ENCODE data around the gene SORBS1.

The SORBS1 gene

DNA sequence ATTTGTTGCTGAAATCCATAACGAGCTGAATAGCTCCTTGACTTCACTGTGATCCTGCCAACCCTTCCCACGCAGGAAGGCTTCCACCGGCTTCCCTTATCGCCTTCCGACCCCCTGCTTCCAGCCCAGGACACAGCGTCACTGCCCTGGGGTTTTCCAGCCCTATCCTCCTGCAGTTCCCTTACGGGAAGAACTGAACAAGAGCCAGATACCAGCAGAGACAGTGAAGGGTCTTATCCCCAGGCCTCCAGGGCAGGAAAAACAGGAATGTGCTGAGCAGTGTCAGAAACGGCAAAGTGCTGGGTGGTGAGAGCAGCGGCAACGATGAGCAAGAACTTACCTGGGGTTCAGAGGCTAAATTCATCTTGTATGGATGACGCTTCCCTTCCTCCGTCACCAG is 292.7 kb downstream of the SORBS1 start:
- H3K36me3 Mint-ChIP-seq (ENCODE audit: low read depth) = no peaks in the 10 kb centered on the region
- no peak overlapping the region for H3K4me3 Mint-ChIP-seq
- no peak overlapping the region for H3K27ac Mint-ChIP-seq

DNA sequence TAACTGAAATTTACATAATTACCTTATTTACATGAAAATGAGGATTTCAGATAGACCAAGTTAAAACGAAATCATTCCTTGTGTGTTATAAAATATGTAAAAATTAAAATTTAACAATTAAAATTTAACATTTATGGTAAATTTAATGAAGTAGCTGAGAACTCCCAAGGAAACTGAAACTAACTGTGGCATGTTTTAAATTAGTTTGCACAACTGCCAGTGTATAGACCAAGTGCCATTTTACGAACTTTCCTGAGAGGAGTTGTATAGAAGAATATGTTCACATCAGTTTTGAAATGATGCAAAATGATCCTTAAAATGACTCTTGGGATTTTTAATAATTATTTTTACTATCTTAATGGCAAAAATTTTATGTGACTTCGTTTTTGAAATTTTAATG is 293.9 kb downstream of the SORBS1 start:
- H3K4me1 Mint-ChIP-seq (ENCODE audit: low read depth) = peaks cover 7% of the 10 kb centered on the region
- H3K9me3 Mint-ChIP-seq = no peaks in the 10 kb centered on the region
- peaks cover 3% of the 10 kb centered on the region for H3K27me3 Mint-ChIP-seq

More for the DNA sequence above, 292.7 kb downstream of the SORBS1 start:
- Mint-ChIP-seq H3K9me3 (no peaks in the 10 kb centered on the region), H3K27me3 (peaks cover 3% of the 10 kb centered on the region), H3K4me1 (ENCODE audit: low read depth) (peaks cover 7% of the 10 kb centered on the region)

GRCh38 chr10:95266674-95267095 is 294.5 kb downstream of the SORBS1 start:
- peaks cover 3% of the 10 kb centered on the region for H3K27me3 Mint-ChIP-seq
- H3K27ac Mint-ChIP-seq = no peak overlapping the region
- H3K4me1 Mint-ChIP-seq (ENCODE audit: low read depth) = peaks cover 7% of the 10 kb centered on the region
- H3K36me3 Mint-ChIP-seq (ENCODE audit: low read depth) = no peaks in the 10 kb centered on the region
- no peaks in the 10 kb centered on the region for H3K9me3 Mint-ChIP-seq
- H3K4me3 Mint-ChIP-seq = no peak overlapping the region

More for the DNA sequence above, 293.9 kb downstream of the SORBS1 start:
- Mint-ChIP-seq H3K4me3 (no peak overlapping the region), H3K27ac (no peak overlapping the region), H3K36me3 (ENCODE audit: low read depth) (no peaks in the 10 kb centered on the region)

DNA sequence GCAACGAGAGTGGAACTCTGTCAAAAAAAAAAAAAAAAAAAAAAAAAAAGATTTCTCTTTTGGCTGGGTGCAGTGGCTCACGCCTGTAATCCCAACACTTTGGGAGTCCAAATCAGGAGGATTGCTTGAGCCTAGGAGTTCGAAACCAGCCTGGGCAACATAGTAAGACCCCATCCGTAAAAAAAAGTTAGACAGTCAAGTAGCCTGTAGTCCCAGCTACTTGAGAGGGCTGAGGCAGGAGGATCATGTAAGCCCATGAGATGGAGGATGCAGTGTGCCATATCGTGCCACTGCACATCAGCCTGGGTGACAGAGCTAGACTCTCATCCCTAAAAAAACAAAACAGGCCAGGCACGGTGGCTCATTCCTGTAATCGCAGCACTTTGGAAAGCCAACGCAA is 295.6 kb downstream of the SORBS1 start:
- H3K36me3 Mint-ChIP-seq (ENCODE audit: low read depth) = no peaks in the 10 kb centered on the region
- H3K4me1 Mint-ChIP-seq (ENCODE audit: low read depth) = peaks cover 7% of the 10 kb centered on the region
- no peaks in the 10 kb centered on the region for H3K9me3 Mint-ChIP-seq
- no peak overlapping the region for H3K4me3 Mint-ChIP-seq
- no peak overlapping the region for H3K27ac Mint-ChIP-seq
- H3K27me3 Mint-ChIP-seq = peaks cover 3% of the 10 kb centered on the region

- Mint-ChIP-seq H3K27me3 (peaks cover 3% of the 10 kb centered on the region), H3K36me3 (ENCODE audit: low read depth) (no peaks in the 10 kb centered on the region), H3K27ac (peak overlapping the region; percentile 41), H3K4me1 (ENCODE audit: low read depth) (peaks cover 7% of the 10 kb centered on the region), H3K9me3 (no peaks in the 10 kb centered on the region), H3K4me3 (no peak overlapping the region)
Observed at GRCh38 chr10:95264227-95265051, 296.7 kb downstream of the SORBS1 start.

DNA sequence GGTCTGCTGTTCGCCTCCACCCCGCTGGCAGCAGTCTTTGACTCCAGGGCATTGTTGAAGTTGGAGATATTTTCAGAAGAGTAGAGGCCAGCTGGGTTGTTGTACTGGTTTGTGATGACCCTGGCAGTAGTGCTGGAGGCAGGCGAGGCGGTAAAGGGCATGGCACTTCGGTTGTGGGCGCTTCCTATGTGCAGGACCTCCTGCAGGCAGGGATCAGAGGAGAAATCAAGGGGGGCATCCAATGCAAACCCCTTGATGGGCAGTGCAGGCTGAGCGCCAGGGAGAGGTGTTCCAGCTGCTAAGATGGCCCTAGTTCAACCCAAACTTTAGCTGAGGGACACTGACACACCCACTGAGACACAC is 297.3 kb downstream of the SORBS1 start:
- H3K36me3 Mint-ChIP-seq (ENCODE audit: low read depth) = no peaks in the 10 kb centered on the region
- H3K27me3 Mint-ChIP-seq = peaks cover 3% of the 10 kb centered on the region
- H3K27ac Mint-ChIP-seq = no peak overlapping the region
- no peak overlapping the region for H3K4me3 Mint-ChIP-seq
- peaks cover 7% of the 10 kb centered on the region for H3K4me1 Mint-ChIP-seq (ENCODE audit: low read depth)
- no peaks in the 10 kb centered on the region for H3K9me3 Mint-ChIP-seq

GRCh38 chr10:95262763-95263518 is 298.2 kb downstream of the SORBS1 start:
- Mint-ChIP-seq H3K9me3 (no peaks in the 10 kb centered on the region), H3K4me1 (ENCODE audit: low read depth) (peaks cover 7% of the 10 kb centered on the region), H3K27me3 (peaks cover 3% of the 10 kb centered on the region), H3K4me3 (no peak overlapping the region), H3K27ac (no peak overlapping the region), H3K36me3 (ENCODE audit: low read depth) (no peaks in the 10 kb centered on the region)

- Mint-ChIP-seq H3K27me3 (peaks cover 7% of the 10 kb centered on the region), H3K36me3 (ENCODE audit: low read depth) (no peaks in the 10 kb centered on the region), H3K4me1 (ENCODE audit: low read depth) (peaks cover 6% of the 10 kb centered on the region), H3K27ac (no peak overlapping the region), H3K9me3 (peaks cover 6% of the 10 kb centered on the region), H3K4me3 (no peak overlapping the region)
Observed at GRCh38 chr10:95261926-95262325, 299.2 kb downstream of the SORBS1 start.

Measured in stimulated activated naive CD8-positive, alpha-beta T cell treated with anti-CD3 and anti-CD28 coated beads, Interleukin-15, Interleukin-2, amounts not matched to agents 100 ng/mL and 50 ng/mL, for 24 hours (primary cell).